GM12874 (cell line): Measurements from ENCODE around the gene MFAP3L.

ENCODE experiments used
- TF ChIP-seq, protein P1 (sequence below): IDR thresholded peaks from 2 replicates; pipeline ENCODE4 v1.5.1; 2011; ENCODE audit warnings: low read depth, mild to moderate bottlenecking, control low read depth, low read length, moderate library complexity; ENCODE audit not compliant: insufficient read depth

Gene MFAP3L

DNA sequence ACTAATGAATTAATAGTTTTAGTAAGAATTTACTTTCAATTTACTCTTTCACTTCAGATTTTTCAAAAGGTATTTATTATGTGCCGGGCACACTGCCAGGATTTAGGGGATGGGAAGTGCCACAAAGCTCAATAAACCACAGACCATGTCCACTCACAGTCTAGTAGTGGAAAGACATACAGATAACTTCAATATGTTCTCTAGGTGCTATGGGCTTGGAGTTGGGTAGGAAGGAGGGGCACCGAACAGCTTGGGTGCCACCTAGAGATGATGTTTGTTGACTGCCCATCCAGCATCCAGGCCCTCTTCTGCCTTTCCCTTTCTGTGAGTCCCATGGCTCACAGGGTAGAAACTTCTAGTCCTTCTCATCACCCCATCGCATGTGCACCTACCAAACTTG is 17.8 kb downstream of the MFAP3L start:
- TF ChIP-seq, protein P1, sequence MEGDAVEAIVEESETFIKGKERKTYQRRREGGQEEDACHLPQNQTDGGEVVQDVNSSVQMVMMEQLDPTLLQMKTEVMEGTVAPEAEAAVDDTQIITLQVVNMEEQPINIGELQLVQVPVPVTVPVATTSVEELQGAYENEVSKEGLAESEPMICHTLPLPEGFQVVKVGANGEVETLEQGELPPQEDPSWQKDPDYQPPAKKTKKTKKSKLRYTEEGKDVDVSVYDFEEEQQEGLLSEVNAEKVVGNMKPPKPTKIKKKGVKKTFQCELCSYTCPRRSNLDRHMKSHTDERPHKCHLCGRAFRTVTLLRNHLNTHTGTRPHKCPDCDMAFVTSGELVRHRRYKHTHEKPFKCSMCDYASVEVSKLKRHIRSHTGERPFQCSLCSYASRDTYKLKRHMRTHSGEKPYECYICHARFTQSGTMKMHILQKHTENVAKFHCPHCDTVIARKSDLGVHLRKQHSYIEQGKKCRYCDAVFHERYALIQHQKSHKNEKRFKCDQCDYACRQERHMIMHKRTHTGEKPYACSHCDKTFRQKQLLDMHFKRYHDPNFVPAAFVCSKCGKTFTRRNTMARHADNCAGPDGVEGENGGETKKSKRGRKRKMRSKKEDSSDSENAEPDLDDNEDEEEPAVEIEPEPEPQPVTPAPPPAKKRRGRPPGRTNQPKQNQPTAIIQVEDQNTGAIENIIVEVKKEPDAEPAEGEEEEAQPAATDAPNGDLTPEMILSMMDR: no peak

DNA sequence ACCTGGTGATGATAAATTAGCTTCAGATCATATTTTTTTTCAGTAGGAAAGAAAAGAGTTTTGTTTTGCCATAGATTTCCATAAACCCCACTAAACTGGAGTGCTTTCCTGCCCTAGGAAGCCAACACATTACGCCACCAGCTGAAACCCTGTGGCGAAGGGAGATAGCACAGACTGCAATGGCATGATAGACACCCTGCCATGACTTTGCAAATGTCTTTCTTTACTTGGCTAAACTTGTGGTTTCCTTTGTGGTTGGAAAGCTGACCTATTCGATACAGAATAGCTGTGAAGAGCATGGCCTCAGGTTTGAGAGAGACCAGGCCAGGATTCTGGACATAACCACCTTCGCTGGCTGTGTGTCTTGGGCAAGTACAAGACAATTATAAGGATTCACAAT is 19.1 kb downstream of the MFAP3L start:
- TF ChIP-seq, protein P1: no peak

DNA sequence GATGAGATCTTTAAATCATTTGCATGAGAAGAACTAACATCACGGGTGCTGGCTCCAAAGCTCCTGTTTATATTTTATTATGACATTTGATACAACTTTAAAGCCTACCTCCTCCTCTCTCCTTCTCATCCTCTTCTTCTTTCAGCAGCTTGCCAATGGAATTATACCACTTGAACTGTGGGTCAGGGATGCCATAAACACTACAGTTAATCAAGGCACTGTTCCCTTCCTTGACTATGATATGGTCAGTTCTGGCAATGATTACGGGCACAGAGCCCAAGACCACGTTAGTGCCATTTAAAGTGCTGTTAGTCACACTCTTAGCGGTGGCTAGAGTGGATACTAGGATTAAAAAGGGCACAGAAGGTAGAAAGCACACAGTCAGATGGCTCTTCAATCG is 20.7 kb downstream of the MFAP3L start:
- TF ChIP-seq, protein P1: no peak

DNA sequence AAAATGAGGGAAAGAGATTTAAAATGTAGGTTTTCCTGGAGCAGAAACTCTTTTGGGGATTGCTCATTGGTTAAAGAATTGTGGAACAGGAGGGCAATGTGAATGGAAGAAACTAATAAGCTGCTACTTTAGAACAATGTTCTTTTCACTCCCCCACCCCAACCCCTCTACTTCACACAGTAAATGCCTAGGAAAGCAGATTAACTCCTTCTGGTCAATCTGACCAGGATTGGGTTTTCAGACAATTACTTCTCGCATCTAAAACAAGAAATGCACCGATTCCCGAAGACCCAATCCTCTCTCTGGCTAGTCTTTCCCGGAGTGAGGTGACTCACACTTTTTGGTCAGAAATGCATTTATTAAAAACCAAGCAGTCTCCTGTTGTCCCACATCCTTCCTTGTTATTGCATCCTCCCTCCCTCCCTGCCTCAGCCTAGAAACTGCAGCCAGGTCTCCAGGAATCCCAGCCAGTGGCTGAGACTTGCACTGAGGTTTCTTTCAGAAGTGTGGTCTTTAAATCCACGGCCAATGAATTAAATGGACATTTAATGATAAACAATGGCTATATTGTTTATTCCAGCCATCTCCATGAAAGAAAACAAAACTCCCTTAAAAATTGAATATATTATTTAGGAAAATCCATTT is 21.4 kb downstream of the MFAP3L start:
- TF ChIP-seq, protein P1: no peak

DNA sequence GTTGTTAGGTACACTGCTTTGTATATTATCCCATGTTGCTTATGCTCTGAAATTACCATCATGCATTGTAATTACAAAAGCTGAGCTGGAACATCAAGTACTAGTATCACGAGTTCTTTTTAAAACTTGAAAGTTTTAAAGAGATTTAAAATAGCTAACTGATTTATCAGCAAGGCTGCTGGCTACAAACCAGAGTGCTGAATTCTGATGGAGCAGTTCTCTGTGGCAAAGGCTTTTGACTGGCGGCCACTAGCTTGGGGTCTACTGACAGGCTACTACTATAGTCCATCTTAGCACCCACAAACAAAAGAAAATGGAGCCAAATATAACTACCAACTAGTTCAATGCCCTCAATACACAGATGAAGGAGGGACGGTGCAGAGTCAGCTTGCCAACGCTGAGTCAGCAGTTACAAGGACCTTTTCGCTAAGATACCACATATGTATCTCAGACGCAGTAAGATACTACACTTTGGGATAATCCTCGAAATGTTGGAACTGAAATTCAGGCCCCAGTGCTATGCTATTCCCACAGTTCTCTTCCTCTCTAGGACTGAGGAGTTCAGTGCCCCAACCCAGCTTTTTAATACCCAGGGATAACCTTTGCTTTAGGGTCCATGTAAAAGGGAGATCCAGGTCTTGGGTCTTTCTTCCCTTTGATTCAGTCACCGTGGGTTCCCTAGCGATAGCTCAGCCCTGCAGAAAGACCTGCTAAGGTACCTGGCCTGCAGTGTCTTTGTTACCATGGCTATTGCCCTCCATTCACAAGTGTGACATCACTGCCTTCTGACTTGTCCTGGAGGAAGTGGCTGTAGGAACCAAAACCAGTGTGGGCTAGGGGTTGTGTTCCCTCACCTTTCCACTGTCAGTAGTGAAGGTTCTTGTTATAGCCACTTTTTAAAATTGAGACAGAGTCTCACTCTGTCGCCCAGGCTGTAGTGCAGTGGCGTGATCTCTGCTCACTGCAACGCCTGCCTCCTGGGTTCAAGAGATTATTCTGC is 22.8 kb downstream of the MFAP3L start:
- TF ChIP-seq, protein P1: no peak

DNA sequence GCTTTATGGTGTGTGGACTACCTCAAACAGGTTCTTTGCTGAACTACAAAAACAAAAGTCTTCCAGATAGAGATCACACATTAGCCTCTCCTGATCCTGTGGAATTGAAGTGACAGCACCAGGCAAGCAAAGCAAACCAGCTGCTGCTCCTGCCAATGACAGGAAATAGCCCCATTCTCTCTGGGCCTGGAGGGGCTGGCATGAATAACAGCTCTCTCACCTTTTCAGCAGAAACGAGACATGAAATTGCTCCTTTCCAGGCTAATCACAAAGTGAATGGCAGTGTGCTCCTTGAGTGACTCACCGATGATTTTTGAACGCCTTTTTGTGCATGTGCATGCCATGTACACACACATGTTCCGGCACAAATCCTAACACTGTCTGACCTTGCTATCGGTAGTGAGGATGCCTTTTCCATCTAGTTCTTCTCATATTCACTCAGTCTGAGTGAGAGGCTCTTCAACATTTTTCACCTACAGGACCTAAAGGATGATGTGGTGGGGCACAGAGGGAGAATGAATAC is 24.4 kb downstream of the MFAP3L start:
- TF ChIP-seq, protein P1: no peak

DNA sequence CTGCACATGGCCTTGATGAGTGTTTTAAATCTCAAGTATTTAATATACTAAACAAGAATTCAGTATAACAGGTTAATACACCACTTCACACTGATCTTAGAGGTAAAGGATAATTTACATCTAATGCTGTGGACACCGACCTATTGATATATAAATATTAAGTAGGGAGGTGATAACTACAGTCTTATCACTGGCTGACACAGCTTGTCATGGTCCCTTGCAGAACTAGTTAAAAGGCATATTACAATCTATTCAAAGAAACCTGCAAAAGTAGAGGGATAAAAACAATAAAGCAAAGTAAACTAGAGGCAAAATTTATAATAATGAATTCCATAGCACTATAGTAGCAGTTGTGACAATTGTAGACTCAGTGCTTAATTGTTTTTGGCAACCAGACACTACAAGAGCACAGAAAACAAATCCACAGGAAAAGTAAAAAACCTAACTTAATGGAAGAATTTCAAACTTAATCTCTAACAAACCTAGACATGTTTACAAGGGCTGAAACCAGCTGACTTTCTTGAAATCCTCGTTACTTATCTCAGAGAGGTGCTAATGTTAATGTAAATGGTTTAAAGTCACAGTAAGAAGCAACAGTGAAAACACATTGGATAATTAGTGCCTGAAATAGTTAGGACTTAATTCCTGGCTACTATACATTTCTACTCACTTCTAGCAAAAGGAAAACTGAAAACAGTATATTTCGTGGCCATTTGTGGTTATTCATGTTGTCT is 25.0 kb downstream of the MFAP3L start:
- TF ChIP-seq, protein P1: no peak
